Cardiac ventricle fibroblast (primary cell): Measurements from ENCODE around the gene ZSCAN31. TPM values are rescaled to one million over a fixed set of nuclear protein-coding genes. Genes with fewer than 3 reads are reported as not detected.

Source experiments
- total RNA-seq: library from RNA; depleted of rRNA; stranded (reverse); fragments of >200 nt; gene quantifications from 2 replicates; pipeline ENCODE4 v1.2.3, GENCODE V29; 2015

Gene ZSCAN31
- total RNA-seq, result 10.1 and 14.4 TPM in 2 replicates

DNA sequence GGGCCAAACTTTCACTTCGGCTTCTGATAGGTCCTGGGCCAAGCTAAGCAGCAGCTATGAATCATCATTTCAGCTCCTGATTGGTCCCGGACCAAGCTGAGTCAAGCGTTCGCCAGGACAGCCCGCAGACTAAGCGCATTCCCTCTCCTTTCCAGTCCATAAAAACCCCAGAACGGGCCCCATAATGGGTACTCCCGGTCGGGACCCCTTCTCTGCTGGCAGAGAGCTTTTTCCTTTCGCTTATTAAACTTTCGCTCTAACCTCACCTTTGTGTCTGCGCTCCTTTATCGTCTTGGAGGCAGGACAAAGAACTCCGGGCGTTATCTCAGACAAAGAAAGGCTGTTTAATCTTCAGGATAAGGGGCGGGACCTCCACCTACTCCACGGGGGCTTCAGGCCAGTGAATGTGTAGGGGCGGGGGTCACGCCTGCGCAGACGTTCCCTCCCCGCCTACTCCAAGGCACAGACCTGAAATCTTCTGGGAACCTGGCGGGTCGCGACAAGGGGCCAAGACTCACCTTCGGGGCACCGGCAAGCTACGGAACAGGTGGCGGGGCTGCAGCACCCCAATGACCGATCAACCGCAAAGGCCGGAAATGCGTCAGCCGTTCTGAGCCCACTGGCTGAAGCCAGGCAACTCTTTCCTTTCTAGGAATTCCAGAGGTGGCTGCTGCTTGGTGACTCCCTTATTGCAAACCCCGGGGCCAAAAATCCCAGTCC, at the start of gene ZSCAN31:
Gene ZSCAN31 (minus strand): TSS at position 585 of the 720 bp plus-strand sequence. CDS start 6,465 bp downstream, outside the sequence.

DNA sequence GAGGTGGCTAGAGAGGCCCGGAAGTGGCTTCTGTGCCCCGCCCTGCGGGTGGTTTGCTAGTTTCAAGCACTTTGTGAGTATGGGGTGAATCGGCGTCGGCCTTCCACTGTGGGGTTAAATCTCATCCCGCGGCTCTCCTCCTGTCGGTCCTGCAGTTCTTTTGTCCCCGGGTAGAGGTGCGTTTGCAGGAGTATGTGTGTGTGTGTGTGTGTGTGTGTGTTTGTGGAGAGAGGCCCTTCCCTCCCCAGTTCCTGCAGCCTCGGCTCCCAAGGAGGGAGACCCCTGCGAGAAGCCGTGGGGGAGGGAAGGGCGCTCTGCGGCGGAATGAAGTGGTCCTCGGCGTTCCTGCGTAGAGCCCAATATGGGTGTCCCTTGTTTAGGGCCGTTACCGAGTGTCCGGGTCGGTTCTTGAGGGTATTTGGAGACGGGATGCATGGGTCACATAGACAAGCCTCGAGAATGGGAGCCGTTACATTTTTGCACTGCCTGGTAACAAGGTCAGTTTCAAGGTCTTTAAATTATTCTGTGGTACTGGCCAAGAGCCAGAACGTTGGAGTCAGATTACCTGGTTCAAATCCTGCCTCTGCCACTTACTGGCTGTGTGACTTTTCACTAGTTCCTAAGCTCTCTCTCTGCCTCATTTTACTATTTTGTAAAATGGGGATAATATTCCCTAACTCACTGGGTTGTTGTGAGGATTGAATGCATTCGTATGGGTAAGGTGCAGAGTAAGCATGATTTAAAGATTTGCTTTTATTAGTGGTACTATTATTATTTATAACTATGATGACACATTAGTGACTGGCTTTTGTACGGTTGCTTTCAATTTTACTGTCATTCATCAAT, 14.2 kb upstream of the ZSCAN31 start, which contains the start of gene ZKSCAN3:
Gene ZKSCAN3 (plus strand): TSS at position 56 of the 846 bp plus-strand sequence. CDS start 9,640 bp downstream, outside the sequence.

GRCh38 chr6:28281288-28282064, 54.5 kb downstream of the ZSCAN31 start, which contains the start of gene PGBD1:
TSS of gene PGBD1 (plus strand) at chr6:28281572. CDS start at chr6:28283814, 2,242 bp downstream.

Other genes with a start within 250 kb of the ZSCAN31 start
- not detected in 2 replicates for gene ZSCAN16, start 211.5 kb downstream of the ZSCAN31 start, total RNA-seq
- 14.4 and 15.6 TPM in 2 replicates for gene ZKSCAN8, start 194.3 kb downstream of the ZSCAN31 start, total RNA-seq
- gene ZSCAN9, start 110.9 kb downstream of the ZSCAN31 start, total RNA-seq, result 4.6 and 5.1 TPM in 2 replicates
- 2.7 and 3.3 TPM in 2 replicates for gene ZKSCAN4, start 83.9 kb downstream of the ZSCAN31 start, total RNA-seq
- 1.1 and 2.1 TPM in 2 replicates for gene NKAPL, start 76.9 kb downstream of the ZSCAN31 start, total RNA-seq
- 11.2 and 14.8 TPM in 2 replicates for gene ZSCAN26, start 69.0 kb downstream of the ZSCAN31 start, total RNA-seq
- 1.6 and 3.2 TPM in 2 replicates for gene PGBD1, start 54.6 kb downstream of the ZSCAN31 start, total RNA-seq
- 3.6 and 4.4 TPM in 2 replicates for gene ZKSCAN3, start 13.8 kb upstream of the ZSCAN31 start, total RNA-seq
- gene ZSCAN12, start 63.6 kb upstream of the ZSCAN31 start, total RNA-seq, result 3.2 and 4.2 TPM in 2 replicates
- 1.4 and 1.5 TPM in 2 replicates for gene ZSCAN23, start 107.3 kb upstream of the ZSCAN31 start, total RNA-seq
- gene GPX6, start 179.6 kb upstream of the ZSCAN31 start, total RNA-seq, result not detected in 2 replicates
- gene GPX5, start 189.7 kb upstream of the ZSCAN31 start, total RNA-seq, result not detected in 2 replicates